GM12878 (cell line): ENCODE measurements around the gene DPP6. TPM values are rescaled to one million over a fixed set of nuclear protein-coding genes. Genes with fewer than 3 reads are reported as not detected.

Source experiments
- ATAC-seq: fragments of 200-7000 bp; cut with Tn5 transposase; 3 replicates; pipeline ENCODE4 v1.9.1; 2020; ENCODE audit warnings: mild to moderate bottlenecking, moderate library complexity
- BruUV-seq: library from RNA; stranded (reverse); fragments of 400-500 nt; replicated peaks from 2 replicates; lab custom pipeline; 2021; lab: Mats Ljungman, UMichigan
- CTCF ChIA-PET: fragments of 300-600 bp; sonication (Branson Sonifier 250); formaldehyde crosslinking; extraction: SDS; loops from one replicate; lab custom pipeline; 2021; ENCODE audit warnings: inconsistent platforms; lab: Yijun Ruan, JAX
- POLR2A ChIA-PET: fragments of 350-600 bp; formaldehyde crosslinking; extraction: SDS; loops from one replicate; lab custom pipeline; 2021; ENCODE audit warnings: inconsistent platforms; lab: Charles Lee
- RAD21 ChIA-PET: fragments of 300-600 bp; sonication (Branson Sonifier 250); formaldehyde crosslinking; loops from one replicate; lab custom pipeline; 2023; ENCODE audit warnings: antibody characterized with exemption; ENCODE audit not compliant: unreplicated experiment; lab: Charles Lee
- SMC1A ChIA-PET: fragments of 300-600 bp; sonication (Branson Sonifier 250); formaldehyde crosslinking; loops from one replicate; lab custom pipeline; 2023; ENCODE audit not compliant: unreplicated experiment, uncharacterized antibody; lab: Charles Lee
- DNase-seq: peaks from one replicate; pipeline ENCODE4 v3.0.0-alpha.2; 2011; ENCODE audit warnings: low read depth, low spot score
- FAIRE-seq: peaks from 3 replicates; lab custom pipeline; 2011; peaks lifted over from hg19 to GRCh38; lab: Jason Lieb, UNC
- H2AFZ ChIP-seq: 2 replicates; pipeline ENCODE4 v1.6.0; 2011; ENCODE audit warnings: low read depth, low read length, control low read depth; ENCODE audit not compliant: control insufficient read depth
- H3K27ac ChIP-seq: 2 replicates; pipeline ENCODE4 v1.5.1; 2011; ENCODE audit warnings: control low read depth; ENCODE audit not compliant: control insufficient read depth, insufficient read depth
- H3K27me3 ChIP-seq, 2 experiments: replicated peaks in 1 of 2; 2 replicates each; pipeline versions ENCODE4 v1.6.0 to v1.6.1; 2011; ENCODE audit warnings: low read length in 1 of 2; ENCODE audit not compliant: control insufficient read depth in 2 of 2, insufficient read depth in 2 of 2
- H3K36me3 ChIP-seq, 2 experiments: 2 replicates each; pipeline ENCODE4 v1.5.1; 2011; ENCODE audit warnings: low read length in 1 of 2; ENCODE audit not compliant: control insufficient read depth in 2 of 2, insufficient read depth in 2 of 2
- H3K4me1 ChIP-seq: 2 replicates; pipeline ENCODE4 v1.6.1; 2011; ENCODE audit warnings: mild to moderate bottlenecking, low read length, moderate library complexity, mixed read lengths; ENCODE audit not compliant: control insufficient read depth, insufficient read depth
- H3K4me2 ChIP-seq: 2 replicates; pipeline ENCODE4 v1.6.0; 2011; ENCODE audit warnings: control low read depth; ENCODE audit not compliant: control insufficient read depth, insufficient read depth
- H3K4me3 ChIP-seq: fragments of 200-600 bp; sonication (generic); 2 replicates; pipeline ENCODE4 v1.5.1; 2016
- H3K79me2 ChIP-seq: 2 replicates; pipeline ENCODE4 v1.6.0; 2011; ENCODE audit warnings: low read length; ENCODE audit not compliant: control insufficient read depth, insufficient read depth
- H3K9ac ChIP-seq: 2 replicates; pipeline ENCODE4 v1.8.0; 2011; ENCODE audit warnings: low read length, control low read depth, mixed read lengths; ENCODE audit not compliant: control insufficient read depth, insufficient read depth
- H3K9me3 ChIP-seq: replicated peaks from 3 replicates; pipeline ENCODE4 v1.5.1; 2011; ENCODE audit warnings: mild to moderate bottlenecking, low read length; ENCODE audit not compliant: control insufficient read depth, insufficient read depth
- H4K20me1 ChIP-seq: 2 replicates; pipeline ENCODE4 v1.6.0; 2011; ENCODE audit not compliant: control insufficient read depth, insufficient read depth
- ATF7 ChIP-seq: fragments of 450-650 bp; IDR thresholded peaks from 2 replicates; pipeline ENCODE4 v1.6.1; 2016; ENCODE audit warnings: low read depth, mild to moderate bottlenecking
- CBFB ChIP-seq: IDR thresholded peaks from 2 replicates; pipeline ENCODE4 v1.6.1; 2016; ENCODE audit warnings: antibody characterized with exemption, low read depth
- CREB1 ChIP-seq: IDR thresholded peaks from 2 replicates; pipeline ENCODE4 v1.6.1; 2012; ENCODE audit warnings: low read depth, mild to moderate bottlenecking, inconsistent platforms
- CTCF ChIP-seq, 3 experiments: IDR thresholded peaks in 2 of 3; conservative IDR thresholded peaks in 1 of 3; 2 replicates each; pipeline ENCODE4 v1.5.1; 2011; ENCODE audit warnings: low read depth in 3 of 3, low read length in 3 of 3, mild to moderate bottlenecking in 3 of 3, control low read depth in 2 of 3, moderate library complexity in 2 of 3, inconsistent platforms in 1 of 3, mixed read lengths in 1 of 3; ENCODE audit not compliant: control insufficient read depth in 2 of 3, insufficient read depth in 1 of 3; ENCODE audit errors: extremely low read depth in 1 of 3
- EZH2 ChIP-seq: IDR thresholded peaks from 2 replicates; pipeline ENCODE4 v1.6.1; 2012; ENCODE audit warnings: low read depth, mild to moderate bottlenecking, control low read depth, inconsistent platforms, low read length, borderline replicate concordance; ENCODE audit not compliant: control insufficient read depth
- FOS ChIP-seq: IDR thresholded peaks from 3 replicates; pipeline ENCODE4 v1.6.1; 2011; ENCODE audit warnings: borderline replicate concordance; ENCODE audit not compliant: insufficient read length; ENCODE audit errors: extremely low read depth
- GABPA ChIP-seq: IDR thresholded peaks from 2 replicates; pipeline ENCODE4 v1.6.1; 2014; ENCODE audit warnings: antibody characterized with exemption, low read depth, mild to moderate bottlenecking, inconsistent platforms
- HDAC6 ChIP-seq: fragments of 200-600 bp; sonication (generic); IDR thresholded peaks from one replicate; pipeline ENCODE4 v1.8.0; 2017; ENCODE audit warnings: antibody characterized with exemption; ENCODE audit not compliant: unreplicated experiment
- IRF4 ChIP-seq: IDR thresholded peaks from 2 replicates; pipeline ENCODE4 v1.6.1; 2011; ENCODE audit warnings: low read depth, low read length
- REST ChIP-seq: IDR thresholded peaks from 2 replicates; pipeline ENCODE4 v1.6.1; 2012; ENCODE audit warnings: mild to moderate bottlenecking, low read depth, low read length
- SIX5 ChIP-seq: IDR thresholded peaks from 2 replicates; pipeline ENCODE4 v1.6.1; 2011; ENCODE audit warnings: mild to moderate bottlenecking, low read depth, low read length, moderate library complexity; ENCODE audit not compliant: severe bottlenecking
- WGBS: methylation state at CpG from one replicate; pipeline ENCODE4 v1.1.6; 2016; ENCODE audit warnings: low lambda C conversion rate; ENCODE audit not compliant: insufficient replicate concordance, insufficient coverage; ENCODE audit errors: missing lambda C conversion rate; 5-methylcytosine and 5-hydroxymethylcytosine counted together
- in situ Hi-C: fragments of 300-500 bp; cut with MboI; formaldehyde crosslinking; loops from 9 replicates; pipeline ENCODE4 v1.14.3; 2018; ENCODE audit warnings: mixed read lengths
- intact Hi-C: fragments of 100-400 bp; cut with micrococcal nuclease; formaldehyde crosslinking; loops from one replicate; pipeline ENCODE4 v1.14.2; 2022; ENCODE audit not compliant: unreplicated experiment
- polyA plus RNA-seq, 11 experiments: library from polyadenylated mRNA; depleted of rRNA in 4 of 11; unstranded in 6 of 11; stranded (reverse) in 5 of 11; fragments of >200 nt; fragmentation: Nextera tagmentation in 4 of 11; fragmentation: Illumina TruSeq in 1 of 11; extraction: Ambion mirVana in 4 of 11; extraction: Trizol in 1 of 11; gene quantifications; 1 replicate in 1 of 11; 2 replicates in 10 of 11; pipeline versions ENCODE4 v1.2.1 to v1.2.3, GENCODE V29; 2011 to 2016; ENCODE audit warnings: inconsistent platforms in 2 of 11, missing spikeins in 2 of 11, low read depth in 1 of 11
- total RNA-seq, 4 experiments: library from RNA; depleted of rRNA in 3 of 4; stranded (reverse); fragments of >200 nt in 3 of 4; fragmentation: Illumina TruSeq in 1 of 4; extraction: Trizol in 1 of 4; gene quantifications; 2 replicates each; pipeline versions ENCODE4 v1.2.1 to v1.2.3, GENCODE V29; 2013 to 2021
- TF ChIP-seq, protein P1 (sequence below): fragments of 450-650 bp; IDR thresholded peaks from 2 replicates; pipeline ENCODE4 v1.6.1; 2017; ENCODE audit warnings: borderline replicate concordance

DPP6 gene
- total and polyA plus RNA-seq, 10 of the 15 experiments (the other 5 are each of a cell fraction or from before 2014, with no cell fraction given) = not detected

DNA sequence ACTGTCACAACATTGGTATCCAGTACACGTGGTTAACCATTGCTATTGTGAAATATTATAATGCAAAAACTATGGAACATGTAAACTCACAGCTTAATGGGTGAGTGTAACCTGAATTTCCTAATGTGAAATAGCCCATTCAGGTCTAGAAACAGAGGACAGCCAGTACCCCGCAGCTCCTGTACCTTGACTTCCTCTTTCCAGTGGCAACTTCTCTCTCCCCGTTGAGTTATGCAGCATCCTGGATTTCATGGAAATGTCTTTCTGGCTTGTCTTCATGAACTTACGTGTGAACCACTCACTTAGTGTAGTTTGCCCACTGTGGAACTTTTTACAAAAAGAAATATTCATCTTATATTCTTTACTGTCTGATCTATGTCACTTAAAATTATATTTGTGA, 384.4 kb downstream of the DPP6 start (continued):
- no peak for TF ChIP-seq CTCF (IDR thresholded peaks at IDR 0.05 in 2 of 3, conservative IDR thresholded peaks at IDR 0.05 in 1 of 3; ENCODE audit: control insufficient read depth in 2 of 3, extremely low read depth in 1 of 3, insufficient read depth in 1 of 3, low read depth in 3 of 3, low read length in 3 of 3)
- TF ChIP-seq, all 136 proteins: peak for 0

- Histone ChIP-seq H3K9me3 (no peaks in the 10 kb centered on the region), H3K36me3 (no peaks in the 10 kb centered on the region), H3K4me2 (no peak overlapping the region), H3K27ac (no peak overlapping the region), H3K27me3 (no peaks in the 10 kb centered on the region), H3K9ac (no peak overlapping the region), H3K79me2 (no peaks in the 10 kb centered on the region), H4K20me1 (no peaks in the 10 kb centered on the region), H3K4me3 (no peak overlapping the region), H2AFZ (no peak overlapping the region)
- FAIRE-seq (no peak), ATAC-seq (no peak), DNase-seq (no peak)
- intact Hi-C loops (no loop called here), in situ Hi-C loops (no loop called here)
- ChIA-PET RAD21 (no interaction called here), CTCF (interaction anchor here (1.1 kb wide), 1 partner anchor 8 kb away, joined by 3 read pairs; no protein-coding TSS in a partner anchor), SMC1A (no interaction called here), POLR2A (no interaction called here)
- no TSS peak for BruUV-seq
- 72% methylated on average over 2 of the region's 2 CpGs for WGBS
- TF ChIP-seq SIX5 = no peak
- no peak for TF ChIP-seq GABPA
- no peak for TF ChIP-seq CREB1
- TF ChIP-seq FOS = no peak
- TF ChIP-seq IRF4 = no peak
- TF ChIP-seq EZH2 = no peak
- TF ChIP-seq, protein P1, sequence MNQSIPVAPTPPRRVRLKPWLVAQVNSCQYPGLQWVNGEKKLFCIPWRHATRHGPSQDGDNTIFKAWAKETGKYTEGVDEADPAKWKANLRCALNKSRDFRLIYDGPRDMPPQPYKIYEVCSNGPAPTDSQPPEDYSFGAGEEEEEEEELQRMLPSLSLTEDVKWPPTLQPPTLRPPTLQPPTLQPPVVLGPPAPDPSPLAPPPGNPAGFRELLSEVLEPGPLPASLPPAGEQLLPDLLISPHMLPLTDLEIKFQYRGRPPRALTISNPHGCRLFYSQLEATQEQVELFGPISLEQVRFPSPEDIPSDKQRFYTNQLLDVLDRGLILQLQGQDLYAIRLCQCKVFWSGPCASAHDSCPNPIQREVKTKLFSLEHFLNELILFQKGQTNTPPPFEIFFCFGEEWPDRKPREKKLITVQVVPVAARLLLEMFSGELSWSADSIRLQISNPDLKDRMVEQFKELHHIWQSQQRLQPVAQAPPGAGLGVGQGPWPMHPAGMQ = no peak
- TF ChIP-seq CBFB = no peak
- no peak for TF ChIP-seq HDAC6
- no peak for TF ChIP-seq ATF7
- TF ChIP-seq REST = no peak
- TF ChIP-seq, all 136 proteins: peak for 0
- no peaks in the 10 kb centered on the region for H3K4me1 ChIP-seq
Observed at GRCh38 chr7:154437234-154437633, 385.0 kb downstream of the DPP6 start.
